Memory B cell (primary cell): Measurements from ENCODE around the gene TMCC1.
"Not testable (repeated sequence)": the region's sequence is repeated elsewhere in the genome, so short reads cannot be mapped to it uniquely, and the experiment has no call there.

Experiments
- ATAC-seq: fragments of 150-1000 bp; cut with Tn5 transposase; 2 replicates; pipeline ENCODE4 v1.10.0; 2021; ENCODE audit warnings: low read depth, mild to moderate bottlenecking, moderate library complexity
- DNase-seq, 2 donors: peaks; one replicate each; pipeline ENCODE4 v3.0.0; 2022; ENCODE audit warnings: low spot score in 2 of 2
- H3K27ac Mint-ChIP-seq: one replicate; pipeline ENCODE4 v1.8.0; 2022; ENCODE audit warnings: mild to moderate bottlenecking, moderate library complexity, mixed read lengths
- H3K27me3 Mint-ChIP-seq: one replicate; pipeline ENCODE4 v1.8.0; 2022; ENCODE audit warnings: mixed read lengths
- H3K36me3 Mint-ChIP-seq: one replicate; pipeline ENCODE4 v1.8.0; 2022; ENCODE audit warnings: mild to moderate bottlenecking, mixed read lengths
- H3K4me1 Mint-ChIP-seq: one replicate; pipeline ENCODE4 v1.8.0; 2022; ENCODE audit warnings: mixed read lengths
- H3K4me3 Mint-ChIP-seq: one replicate; pipeline ENCODE4 v1.8.0; 2022; ENCODE audit warnings: mild to moderate bottlenecking, moderate library complexity, mixed read lengths
- H3K9me3 Mint-ChIP-seq: one replicate; pipeline ENCODE4 v1.8.0; 2022; ENCODE audit warnings: mixed read lengths

The TMCC1 gene

GRCh38 chr3:129676985-129677384, 216.5 kb downstream of the TMCC1 start:
- H3K4me1 Mint-ChIP-seq, result peaks cover 13% of the 10 kb centered on the region
- no peak overlapping the region for H3K27ac Mint-ChIP-seq
- no peaks in the 10 kb centered on the region for H3K9me3 Mint-ChIP-seq
- H3K36me3 Mint-ChIP-seq, result no peaks in the 10 kb centered on the region
- no peaks in the 10 kb centered on the region for H3K27me3 Mint-ChIP-seq
- DNase-seq (no peak), ATAC-seq (no peak)
- no peak overlapping the region for H3K4me3 Mint-ChIP-seq

- DNase-seq, H3K4me3 Mint-ChIP-seq, ATAC-seq, H3K9me3 Mint-ChIP-seq, H3K27me3 Mint-ChIP-seq: not testable (repeated sequence)
- Mint-ChIP-seq H3K4me1 (peaks cover 12% of the 10 kb centered on the region), H3K27ac (peak overlapping the region; percentile 1), H3K36me3 (peaks cover 13% of the 10 kb centered on the region)
Measured at GRCh38 chr3:129674798-129675123, 218.8 kb downstream of the TMCC1 start.

DNA sequence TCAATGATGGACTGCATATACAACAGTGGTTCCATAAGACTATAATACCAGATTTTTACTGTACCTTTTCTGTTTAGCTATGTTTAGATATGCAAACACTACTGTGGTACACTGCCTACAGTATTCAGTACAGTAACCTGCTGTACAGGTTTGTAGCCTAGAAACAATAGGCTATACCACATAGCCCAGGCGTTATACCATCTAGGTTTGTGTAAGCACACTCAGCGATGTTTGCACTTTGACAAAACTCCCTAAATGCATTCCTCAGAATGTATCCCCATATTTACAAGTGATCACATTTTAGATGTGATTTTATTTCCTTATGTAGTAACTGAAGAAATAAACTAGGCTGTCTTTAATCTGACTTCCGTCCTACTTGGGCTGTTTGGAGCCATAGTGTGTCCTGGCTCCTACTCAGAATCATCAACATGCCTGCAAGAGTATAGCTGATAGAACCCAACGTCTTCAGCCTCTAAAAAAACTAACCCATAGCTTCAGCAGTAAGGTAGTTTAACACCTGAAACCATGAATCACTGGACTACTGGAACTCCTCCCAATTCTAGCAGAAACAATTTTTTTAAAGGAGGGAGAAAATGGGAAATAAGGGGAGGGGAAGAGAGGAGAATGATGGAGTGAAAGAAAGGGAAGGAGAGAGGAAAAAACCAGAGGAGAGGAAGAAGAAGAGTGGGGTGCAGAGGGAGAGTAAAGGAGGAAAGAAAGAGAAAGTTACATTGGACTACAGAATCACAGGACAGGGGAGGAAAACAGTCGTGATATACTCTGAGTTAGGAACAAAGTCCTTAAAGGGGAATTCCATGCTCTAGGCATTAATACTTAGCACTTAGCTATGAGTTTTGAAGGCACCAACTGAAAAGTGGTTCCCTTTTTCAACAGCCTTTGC, 219.4 kb downstream of the TMCC1 start:
- ATAC-seq (peak; percentile 45), DNase-seq (no peak)
- Mint-ChIP-seq H3K4me3 (no peak overlapping the region), H3K27ac (peak overlapping the region; percentile 1), H3K9me3 (no peaks in the 10 kb centered on the region), H3K36me3 (peaks cover 14% of the 10 kb centered on the region), H3K27me3 (no peaks in the 10 kb centered on the region), H3K4me1 (peaks cover 8% of the 10 kb centered on the region)

DNA sequence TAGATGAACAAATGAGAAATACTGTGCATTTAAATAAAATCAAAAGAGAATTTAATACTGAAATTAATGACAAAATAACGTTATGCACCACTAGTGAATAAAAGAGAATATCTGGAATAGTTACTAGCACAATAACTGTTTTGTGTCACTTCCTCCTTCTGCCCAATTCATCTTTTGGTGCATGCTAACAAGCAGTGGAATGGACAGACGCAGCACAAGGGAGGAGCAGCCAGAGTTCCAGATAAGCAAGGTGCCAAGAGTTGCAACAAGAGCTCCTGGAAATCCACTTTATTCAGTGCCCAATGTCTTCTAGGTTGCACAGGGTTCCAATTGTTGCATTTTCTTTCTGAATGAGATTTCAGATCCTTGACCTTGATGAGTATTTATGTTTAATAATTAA, 220.5 kb downstream of the TMCC1 start:
- peaks cover 14% of the 10 kb centered on the region for H3K36me3 Mint-ChIP-seq
- DNase-seq (no peak), ATAC-seq (no peak)
- no peaks in the 10 kb centered on the region for H3K9me3 Mint-ChIP-seq
- peaks cover 5% of the 10 kb centered on the region for H3K4me1 Mint-ChIP-seq
- H3K4me3 Mint-ChIP-seq, result no peak overlapping the region
- H3K27ac Mint-ChIP-seq, result no peak overlapping the region
- H3K27me3 Mint-ChIP-seq, result no peaks in the 10 kb centered on the region

GRCh38 chr3:129672412-129672811, 221.1 kb downstream of the TMCC1 start:
- Mint-ChIP-seq H3K27me3 (no peaks in the 10 kb centered on the region), H3K27ac (no peak overlapping the region), H3K9me3 (no peaks in the 10 kb centered on the region), H3K4me3 (no peak overlapping the region), H3K4me1 (peaks cover 5% of the 10 kb centered on the region), H3K36me3 (peaks cover 14% of the 10 kb centered on the region)
- ATAC-seq, result no peak
- no peak for DNase-seq

- ATAC-seq, result no peak
- Mint-ChIP-seq H3K4me1 (peaks cover 5% of the 10 kb centered on the region), H3K27me3 (no peaks in the 10 kb centered on the region), H3K9me3 (no peaks in the 10 kb centered on the region), H3K36me3 (peaks cover 2% of the 10 kb centered on the region), H3K27ac (no peak overlapping the region), H3K4me3 (no peak overlapping the region)
- DNase-seq, result no peak
Measured at GRCh38 chr3:129665024-129665768, 228.3 kb downstream of the TMCC1 start.

- no peaks in the 10 kb centered on the region for H3K27me3 Mint-ChIP-seq
- ATAC-seq (no peak), DNase-seq (no peak)
- H3K27ac Mint-ChIP-seq, result no peak overlapping the region
- no peaks in the 10 kb centered on the region for H3K9me3 Mint-ChIP-seq
- H3K36me3 Mint-ChIP-seq, result no peaks in the 10 kb centered on the region
- H3K4me1 Mint-ChIP-seq, result peaks cover 5% of the 10 kb centered on the region
- no peak overlapping the region for H3K4me3 Mint-ChIP-seq
Measured at GRCh38 chr3:129663930-129664646, 229.4 kb downstream of the TMCC1 start.

DNA sequence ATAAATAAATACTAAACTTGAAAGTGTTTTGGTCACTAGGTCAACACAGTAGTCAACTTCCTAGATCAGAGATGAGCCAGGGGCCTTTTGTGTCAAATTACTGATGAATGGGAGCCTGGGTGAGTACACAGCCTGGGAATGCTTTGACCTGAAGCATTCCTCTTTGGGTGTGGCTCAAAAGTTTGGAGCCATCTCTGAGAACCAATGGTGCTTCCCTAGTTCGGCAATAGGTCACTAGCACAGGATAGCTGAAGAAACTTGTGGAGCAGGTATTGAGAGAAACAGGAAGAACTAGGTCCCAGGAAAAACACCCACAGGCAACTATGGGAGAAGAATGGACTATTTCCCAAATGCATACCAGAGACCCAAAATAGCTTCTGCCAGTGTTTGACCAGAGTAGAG, 230.5 kb downstream of the TMCC1 start:
- no peak overlapping the region for H3K27ac Mint-ChIP-seq
- no peaks in the 10 kb centered on the region for H3K27me3 Mint-ChIP-seq
- H3K36me3 Mint-ChIP-seq, result no peaks in the 10 kb centered on the region
- peaks cover 10% of the 10 kb centered on the region for H3K4me1 Mint-ChIP-seq
- ATAC-seq, result no peak
- no peaks in the 10 kb centered on the region for H3K9me3 Mint-ChIP-seq
- no peak overlapping the region for H3K4me3 Mint-ChIP-seq
- DNase-seq, result no peak

- Mint-ChIP-seq H3K4me3 (no peak overlapping the region), H3K9me3 (no peaks in the 10 kb centered on the region), H3K27me3 (no peaks in the 10 kb centered on the region), H3K36me3 (no peaks in the 10 kb centered on the region), H3K27ac (no peak overlapping the region), H3K4me1 (peaks cover 12% of the 10 kb centered on the region)
- ATAC-seq, result no peak
- no peak for DNase-seq
Measured at GRCh38 chr3:129662191-129662608, 231.3 kb downstream of the TMCC1 start.

GRCh38 chr3:129661766-129662165, 231.7 kb downstream of the TMCC1 start:
- Mint-ChIP-seq H3K27me3 (no peaks in the 10 kb centered on the region), H3K36me3 (no peaks in the 10 kb centered on the region), H3K4me3 (no peak overlapping the region), H3K4me1 (peaks cover 12% of the 10 kb centered on the region), H3K9me3 (no peaks in the 10 kb centered on the region), H3K27ac (no peak overlapping the region)
- ATAC-seq (no peak), DNase-seq (no peak)

- peaks cover 3% of the 10 kb centered on the region for H3K36me3 Mint-ChIP-seq
- DNase-seq (no peak), ATAC-seq (no peak)
- H3K4me3 Mint-ChIP-seq, result no peak overlapping the region
- no peaks in the 10 kb centered on the region for H3K27me3 Mint-ChIP-seq
- no peaks in the 10 kb centered on the region for H3K9me3 Mint-ChIP-seq
- peak overlapping the region; percentile 6 for H3K27ac Mint-ChIP-seq
- H3K4me1 Mint-ChIP-seq, result peaks cover 6% of the 10 kb centered on the region
Measured at GRCh38 chr3:129658110-129658843, 235.2 kb downstream of the TMCC1 start.

GRCh38 chr3:129657261-129658046, 236.1 kb downstream of the TMCC1 start:
- Mint-ChIP-seq H3K4me3 (no peak overlapping the region), H3K36me3 (peaks cover 3% of the 10 kb centered on the region), H3K27me3 (no peaks in the 10 kb centered on the region), H3K27ac (peak overlapping the region; percentile 6), H3K9me3 (no peaks in the 10 kb centered on the region), H3K4me1 (peaks cover 6% of the 10 kb centered on the region)
- ATAC-seq, result no peak
- DNase-seq, result no peak

DNA sequence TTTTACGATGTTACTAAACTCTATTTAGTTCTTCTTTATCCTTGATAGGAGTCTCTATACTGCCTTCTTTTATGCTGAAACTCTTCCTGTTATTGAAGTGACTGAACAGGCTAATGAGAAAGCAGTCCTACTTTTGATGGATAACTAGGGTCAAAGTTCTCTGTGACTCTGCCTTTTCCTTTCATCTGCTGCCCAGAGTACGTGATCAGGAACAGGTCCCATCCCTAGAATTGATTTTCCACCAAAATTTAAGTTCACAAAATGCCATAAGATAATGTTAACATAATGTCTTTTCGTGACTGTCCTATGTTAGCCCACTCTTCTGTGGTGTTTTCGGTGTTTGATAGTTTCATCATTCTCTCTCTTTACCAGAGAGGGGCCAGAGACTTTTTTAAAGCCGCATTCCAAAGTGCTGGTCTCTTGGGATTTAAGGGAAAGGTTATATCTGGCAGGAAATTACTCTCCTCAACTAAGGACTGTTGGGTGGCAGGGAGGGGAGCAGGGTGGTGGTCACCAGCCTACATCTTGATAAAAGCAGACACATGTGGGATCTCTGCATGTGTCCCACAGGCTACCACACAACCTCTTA, 236.8 kb downstream of the TMCC1 start:
- ATAC-seq, result no peak
- no peaks in the 10 kb centered on the region for H3K27me3 Mint-ChIP-seq
- H3K4me1 Mint-ChIP-seq, result peaks cover 6% of the 10 kb centered on the region
- no peaks in the 10 kb centered on the region for H3K9me3 Mint-ChIP-seq
- H3K27ac Mint-ChIP-seq, result no peak overlapping the region
- peaks cover 3% of the 10 kb centered on the region for H3K36me3 Mint-ChIP-seq
- H3K4me3 Mint-ChIP-seq, result no peak overlapping the region
- no peak for DNase-seq
